Activated CD8-positive, alpha-beta memory T cell treated with anti-CD3 and anti-CD28 coated beads for 24 hours (primary cell): Measurements from ENCODE around the gene KIAA1671.
"Not testable (repeated sequence)": the region's sequence is repeated elsewhere in the genome, so short reads cannot be mapped to it uniquely, and the experiment has no call there.

Experiments used
- DNase-seq: peaks from one replicate; pipeline ENCODE4 v3.0.0-alpha.2; 2020

KIAA1671 gene

DNA sequence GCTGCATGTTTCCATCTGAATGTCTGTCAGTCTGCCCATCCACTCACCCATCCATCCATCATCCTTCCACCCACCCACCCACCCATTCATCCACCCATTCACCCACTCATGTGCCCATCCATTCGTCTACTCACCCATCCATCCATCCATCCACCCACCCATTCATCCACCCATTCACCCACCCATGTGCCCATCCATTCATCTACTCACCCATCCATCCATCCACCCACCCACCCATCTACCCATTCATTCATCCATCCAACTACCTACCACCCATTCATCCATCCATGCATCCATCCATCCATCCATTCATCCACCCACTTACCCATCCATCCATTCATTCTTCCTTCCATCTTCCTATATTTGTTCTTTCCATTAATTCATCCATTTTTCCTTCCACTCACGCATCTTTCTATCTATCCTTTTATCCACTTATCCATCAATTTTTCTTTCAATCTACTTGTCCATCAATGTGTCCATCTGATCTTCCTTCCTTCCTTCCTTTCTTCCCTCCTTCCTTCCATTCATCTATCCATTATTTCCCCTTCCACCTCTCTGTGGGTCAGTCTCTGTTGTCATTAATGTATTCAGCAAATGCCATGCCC, 255.1 kb downstream of the KIAA1671 start:
- no peak for DNase-seq

GRCh38 chr22:25208328-25208727, 255.8 kb downstream of the KIAA1671 start:
- DNase-seq: no peak

DNA sequence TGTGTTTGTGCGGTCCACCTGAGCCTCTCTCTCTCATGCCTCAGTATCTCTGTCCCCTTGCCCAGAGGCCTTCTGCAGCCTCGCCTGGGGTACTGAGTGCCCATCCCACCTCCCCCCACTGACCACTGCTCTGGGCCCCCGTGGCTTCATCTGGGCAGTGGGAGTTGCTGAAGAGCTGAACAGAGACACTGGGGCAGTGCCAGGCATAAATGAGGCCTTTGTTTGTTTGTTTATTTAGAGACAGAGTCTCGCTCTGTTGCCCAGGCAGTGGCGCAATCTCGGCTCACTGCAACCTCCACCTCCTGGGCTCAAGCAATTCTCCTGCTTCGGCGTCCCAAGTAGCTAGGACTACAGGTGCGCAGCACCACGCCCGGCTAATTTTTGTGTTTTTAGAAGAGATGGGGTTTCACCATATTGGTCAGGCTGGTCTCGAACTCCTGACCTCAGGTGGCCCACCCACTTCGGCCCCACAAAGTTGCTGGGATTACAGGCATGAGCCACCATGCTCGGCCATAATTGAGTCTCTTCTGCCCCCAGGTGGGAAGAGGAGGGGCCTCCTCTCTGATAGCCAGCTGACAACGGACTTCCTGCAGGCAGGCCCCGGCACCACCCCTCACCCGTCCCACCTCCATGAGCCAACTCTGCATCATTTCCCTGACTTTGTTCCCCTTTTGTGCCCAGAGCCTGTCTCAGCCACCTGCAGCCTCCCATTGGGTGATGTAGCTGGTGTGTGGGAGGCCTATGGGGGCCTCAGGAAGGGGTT, 256.4 kb downstream of the KIAA1671 start:
- DNase-seq: no peak

GRCh38 chr22:25210793-25211192, 258.3 kb downstream of the KIAA1671 start:
- no peak for DNase-seq

- DNase-seq: no peak
Observed at GRCh38 chr22:25212337-25212736, 259.8 kb downstream of the KIAA1671 start.

GRCh38 chr22:25213221-25213620, 260.7 kb downstream of the KIAA1671 start:
- DNase-seq: no peak

DNA sequence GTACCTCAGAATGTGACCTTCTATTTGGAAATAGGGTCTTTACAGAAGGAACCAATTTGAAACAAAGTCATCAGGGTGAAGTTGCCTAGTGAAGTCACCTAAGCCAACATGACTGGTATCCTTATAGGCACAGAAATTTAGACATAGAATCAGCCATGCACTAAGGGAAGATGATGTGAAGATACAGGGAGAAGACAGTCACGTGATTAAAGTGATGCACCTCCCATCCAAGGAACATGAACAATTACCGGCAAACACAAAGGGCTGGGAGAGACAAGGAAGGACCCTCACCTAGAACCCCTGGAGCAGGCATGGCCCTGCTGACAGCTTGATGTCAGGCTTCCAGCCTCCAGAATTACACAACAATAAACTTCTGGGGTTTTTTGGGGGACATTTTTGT, 263.7 kb downstream of the KIAA1671 start:
- DNase-seq: no peak

DNA sequence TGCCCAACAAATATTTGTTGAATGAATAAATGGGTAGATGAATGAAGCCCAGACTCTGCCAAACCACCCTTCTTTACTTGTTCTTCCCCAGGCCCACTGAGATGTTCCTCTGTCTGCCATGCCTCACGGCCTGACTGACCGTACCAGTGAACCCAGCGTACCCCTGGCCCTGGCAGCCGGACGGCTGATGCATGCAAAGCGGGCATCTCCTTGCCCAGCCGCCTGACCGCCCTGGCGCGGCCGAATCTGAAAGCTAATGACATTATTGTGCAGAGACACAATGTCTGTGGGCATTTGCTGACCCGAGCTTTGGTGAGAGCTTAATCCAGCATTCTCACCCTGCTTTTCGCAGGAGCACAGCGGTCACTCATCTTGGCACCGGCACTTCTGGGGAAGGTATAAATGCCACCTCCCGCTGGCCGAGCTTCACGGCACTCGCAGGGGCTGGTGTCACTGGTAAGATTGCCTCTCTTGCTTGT, 266.7 kb downstream of the KIAA1671 start, which contains the start of gene CRYBB2:
Gene CRYBB2, plus strand, starts transcription at position 429 of the 479 bp plus-strand sequence. CDS start 1,791 bp downstream, outside the sequence.
- DNase-seq: no peak

GRCh38 chr22:25219948-25220442, 267.5 kb downstream of the KIAA1671 start:
- no peak for DNase-seq

- no peak for DNase-seq
Observed at GRCh38 chr22:25221790-25222189, 269.3 kb downstream of the KIAA1671 start.

- DNase-seq: no peak
Observed at GRCh38 chr22:25223269-25223850, 270.8 kb downstream of the KIAA1671 start.

DNA sequence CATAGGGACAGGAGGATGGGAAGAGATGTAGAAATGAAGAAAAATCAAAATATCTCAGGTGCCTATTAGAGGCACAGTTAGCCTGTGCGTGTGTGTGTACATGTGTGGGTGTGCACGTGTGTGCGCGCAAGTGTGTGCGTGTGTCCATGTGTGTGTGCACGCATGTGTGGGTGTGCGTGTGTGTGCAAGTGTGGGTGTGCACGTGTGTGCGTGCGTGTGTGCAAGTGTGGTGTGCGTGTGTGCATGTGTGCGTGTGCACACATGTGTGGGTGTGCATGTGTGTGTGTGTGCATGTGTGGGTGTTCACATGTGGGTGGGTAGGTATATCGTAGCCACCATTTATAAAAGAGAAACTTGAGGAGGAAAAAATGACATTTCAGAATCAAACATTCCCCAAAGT, 276.3 kb downstream of the KIAA1671 start:
- no peak for DNase-seq

- DNase-seq: not testable (repeated sequence)
Observed at GRCh38 chr22:25230760-25231159, 278.2 kb downstream of the KIAA1671 start.

- no peak for DNase-seq
Observed at GRCh38 chr22:25232301-25232700, 279.8 kb downstream of the KIAA1671 start.

- DNase-seq: not testable (repeated sequence)
Observed at GRCh38 chr22:25233706-25234105, 281.2 kb downstream of the KIAA1671 start.

- peak; percentile 82 for DNase-seq
Observed at GRCh38 chr22:25235547-25236290, 283.2 kb downstream of the KIAA1671 start.

DNA sequence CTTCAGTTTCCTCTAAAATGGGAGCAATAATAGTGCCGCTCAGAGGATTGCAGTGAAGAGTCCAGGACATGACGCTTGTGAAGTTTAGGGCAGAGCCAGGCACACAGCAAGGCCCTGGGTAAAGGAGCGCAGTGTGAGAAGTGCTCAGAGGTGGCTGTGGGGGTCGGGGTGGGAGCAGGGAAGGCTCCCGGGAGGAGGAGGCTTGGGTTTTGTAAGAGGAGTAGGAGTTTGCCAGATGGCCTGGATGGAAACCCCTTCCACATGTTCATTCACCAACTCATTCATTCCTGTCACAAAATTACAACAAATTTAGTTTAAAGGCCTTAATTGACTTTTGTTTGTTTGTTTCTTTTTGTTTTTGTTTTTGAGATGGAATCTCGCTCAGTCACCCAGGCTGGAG, 283.9 kb downstream of the KIAA1671 start:
- DNase-seq: no peak

- no peak for DNase-seq
Observed at GRCh38 chr22:25237503-25237902, 285.0 kb downstream of the KIAA1671 start.

DNA sequence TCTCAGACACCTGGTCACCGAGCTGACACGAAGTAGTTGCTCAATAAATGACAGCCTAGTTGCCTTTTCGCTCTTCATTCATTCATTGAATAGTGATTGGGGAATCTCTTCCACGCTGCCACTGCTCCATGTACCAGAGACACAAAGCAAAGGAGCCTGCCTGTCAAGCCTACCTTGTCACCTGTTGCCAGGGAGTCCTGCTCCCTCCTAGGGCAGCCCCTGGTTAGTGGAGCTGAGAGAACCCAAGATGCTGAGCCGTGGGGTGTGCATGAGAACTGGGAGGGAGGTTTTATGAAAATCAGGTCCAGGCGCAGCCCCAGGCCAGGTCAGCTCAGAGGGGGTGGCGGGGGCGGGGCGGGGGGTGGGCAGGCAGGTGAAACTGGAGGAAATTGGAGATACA, 285.5 kb downstream of the KIAA1671 start:
- not testable (repeated sequence) for DNase-seq
